HL-60 (cell line): Measurements from ENCODE around the gene EXOC1.

ENCODE experiments used
- DNase-seq, 2 experiments: peaks; one replicate each; pipeline ENCODE4 v3.0.0-alpha.2; 2010 to 2020; ENCODE audit warnings: low read depth in 1 of 2, low spot score in 1 of 2
- H3K27ac ChIP-seq: fragments of 250-450 bp; sonication (Bioruptor Pico); replicated peaks from 2 replicates; pipeline ENCODE4 v1.5.1; 2020; ENCODE audit warnings: mild to moderate bottlenecking, moderate library complexity
- H3K27me3 ChIP-seq: fragments of 250-450 bp; sonication (Bioruptor Pico); 2 replicates; pipeline ENCODE4 v1.5.1; 2021; ENCODE audit warnings: mild to moderate bottlenecking, moderate library complexity; ENCODE audit not compliant: insufficient read depth, poor library complexity, severe bottlenecking
- H3K4me3 ChIP-seq: replicated peaks from 2 replicates; pipeline ENCODE4 v1.5.1; 2011; ENCODE audit warnings: mild to moderate bottlenecking, control low read depth, low read length; ENCODE audit not compliant: insufficient read depth
- CTCF ChIP-seq: IDR thresholded peaks from one replicate; pipeline ENCODE4 v1.5.1; 2011; ENCODE audit warnings: low read length, control low read depth, inconsistent platforms; ENCODE audit not compliant: insufficient read depth
- GABPA ChIP-seq: IDR thresholded peaks from 2 replicates; pipeline ENCODE4 v1.6.1; 2012; ENCODE audit warnings: low read depth
- POLR2AphosphoS5 ChIP-seq: IDR thresholded peaks from 2 replicates; pipeline ENCODE4 v1.6.1; 2012; ENCODE audit warnings: low read depth
- REST ChIP-seq: IDR thresholded peaks from 2 replicates; pipeline ENCODE4 v1.6.1; 2012; ENCODE audit warnings: low read depth; ENCODE audit not compliant: insufficient replicate concordance
- SPI1 ChIP-seq: IDR thresholded peaks from 2 replicates; pipeline ENCODE4 v1.6.1; 2012; ENCODE audit warnings: low read depth, mild to moderate bottlenecking, borderline replicate concordance

Gene EXOC1

GRCh38 chr4:55951191-55951922 lies 97.9 kb downstream of the EXOC1 start:
- no peak for DNase-seq
- TF ChIP-seq SPI1 (no peak), CTCF (no peak), GABPA (no peak), REST (no peak), POLR2AphosphoS5 (no peak)
- Histone ChIP-seq H3K27ac (no peak overlapping the region), H3K4me3 (no peak overlapping the region), H3K27me3 (no peaks in the 10 kb centered on the region)
